GM19455 (cell line): ENCODE measurements around the gene TMEM43.

Experiments used
- ATAC-seq: cut with Tn5 transposase; IDR thresholded peaks from one replicate; pipeline ENCODE4 v1.9.1; 2021; ENCODE audit not compliant: unreplicated experiment

Gene TMEM43

DNA sequence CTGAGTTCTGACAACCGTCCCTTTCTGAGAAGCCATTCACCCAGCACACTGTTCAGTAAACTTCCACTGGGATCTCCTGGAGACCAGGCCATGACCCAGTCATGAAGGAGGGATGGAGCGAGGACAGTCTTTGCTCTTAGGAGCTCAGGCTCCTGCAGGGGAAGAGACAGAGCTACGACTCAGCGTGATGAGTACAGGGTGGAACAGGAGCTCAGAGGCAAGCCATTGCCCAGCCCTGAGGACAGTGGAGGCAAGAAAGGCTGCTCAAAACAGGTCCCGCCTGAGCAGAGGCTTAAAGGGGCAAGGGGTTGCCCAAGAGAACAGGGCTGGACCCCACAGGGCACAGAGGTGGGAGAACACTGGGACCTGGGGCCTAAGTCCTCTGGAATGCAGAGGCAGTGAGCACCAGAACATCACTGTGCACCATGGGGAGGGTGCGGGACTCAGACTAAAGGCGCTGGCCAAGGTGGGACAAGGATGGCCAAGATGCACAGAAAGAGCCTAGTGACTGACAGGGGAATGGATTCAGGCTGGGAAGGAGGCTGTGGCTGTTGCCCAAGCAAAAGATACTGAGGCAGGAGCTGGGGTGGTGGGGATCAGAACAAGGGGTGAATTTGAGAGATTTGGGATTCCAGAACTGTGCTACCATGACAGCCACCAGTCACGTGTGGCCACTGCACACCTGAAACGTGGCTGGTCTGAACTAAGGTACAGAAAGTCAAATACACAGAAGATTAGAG, 25.8 kb downstream of the TMEM43 start:
- ATAC-seq, result no peak

DNA sequence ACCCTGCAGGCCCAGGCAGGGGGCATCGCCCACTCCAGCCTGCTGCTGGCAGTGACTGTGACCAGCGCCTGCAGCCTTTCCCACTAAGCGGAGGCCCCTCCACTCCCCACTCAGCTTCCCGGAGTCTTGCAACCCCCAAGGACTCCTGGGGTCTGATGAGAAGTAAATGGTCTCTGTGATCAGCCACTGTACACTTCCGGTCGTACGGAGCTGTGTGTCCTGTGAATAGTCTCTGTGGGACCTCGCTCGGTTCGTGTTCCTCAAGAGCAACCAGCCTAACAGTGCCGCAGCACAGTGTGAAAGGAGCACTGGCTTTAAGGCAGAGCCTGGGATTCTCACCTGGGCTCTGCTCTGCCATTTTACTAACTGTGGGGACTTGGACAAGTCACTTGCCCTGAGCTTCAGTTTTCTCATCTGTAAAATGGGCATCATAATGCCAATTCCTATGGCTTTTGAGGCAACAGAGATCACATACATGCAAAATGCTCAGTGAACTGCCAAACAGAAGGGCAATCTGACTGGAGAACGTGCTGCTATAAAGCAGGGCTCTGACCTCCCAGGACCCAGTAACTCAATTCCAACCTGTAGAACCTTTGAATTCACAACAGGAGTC, 26.7 kb downstream of the TMEM43 start:
- no peak for ATAC-seq

DNA sequence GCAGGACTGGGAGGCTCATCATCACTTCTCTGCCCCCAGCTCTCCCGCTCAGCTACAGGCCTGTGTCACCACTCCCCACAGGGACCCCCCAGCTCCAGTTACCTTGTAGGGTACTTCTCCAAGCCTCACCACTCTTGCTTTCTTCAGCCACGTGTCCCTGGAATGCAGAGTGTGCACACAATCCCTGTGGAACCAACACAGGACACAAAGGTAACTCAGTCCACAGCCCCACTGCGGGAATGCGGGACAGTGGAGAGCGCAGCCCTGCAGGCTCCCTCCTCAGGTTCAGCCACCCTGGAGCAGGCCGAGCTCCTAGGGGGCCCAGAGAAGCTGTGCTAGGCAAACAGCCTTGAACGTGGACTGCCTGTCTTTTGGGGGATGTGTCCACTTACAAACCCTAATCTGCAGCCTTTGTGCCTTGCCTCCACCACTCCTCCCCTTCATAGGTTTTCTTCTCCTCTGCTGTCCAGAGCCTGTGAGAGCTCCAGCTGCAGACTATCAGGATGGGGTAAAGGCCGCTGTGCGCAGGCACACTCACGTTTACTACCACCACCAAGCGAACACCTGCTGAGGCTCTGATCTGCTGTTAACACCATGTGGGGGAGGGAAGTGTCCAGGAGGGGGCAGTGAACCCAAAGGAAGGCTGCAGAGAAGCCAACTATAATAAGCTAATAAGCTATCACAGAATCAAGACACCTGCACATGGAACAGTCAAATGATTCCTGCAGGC, 27.5 kb downstream of the TMEM43 start:
- no peak for ATAC-seq

DNA sequence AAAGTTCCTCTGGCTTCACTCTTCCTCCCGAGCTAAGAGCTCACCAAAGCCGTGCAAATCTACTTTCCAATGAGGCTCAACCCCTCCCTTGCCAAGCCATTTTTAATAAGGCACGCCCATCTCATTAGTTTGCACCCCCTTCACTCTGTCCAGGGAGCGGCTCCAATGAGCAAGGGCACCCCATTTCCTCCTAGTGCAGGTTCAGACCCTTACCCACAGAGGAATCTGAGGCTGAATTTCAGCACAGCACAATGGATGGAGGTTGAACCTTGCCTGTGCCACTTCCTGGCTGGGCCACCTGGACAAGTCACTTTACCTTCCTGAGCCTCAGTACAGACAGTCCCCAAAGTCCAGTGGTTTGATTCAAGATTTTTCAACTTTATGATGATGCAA, 28.1 kb downstream of the TMEM43 start:
- ATAC-seq, result no peak

DNA sequence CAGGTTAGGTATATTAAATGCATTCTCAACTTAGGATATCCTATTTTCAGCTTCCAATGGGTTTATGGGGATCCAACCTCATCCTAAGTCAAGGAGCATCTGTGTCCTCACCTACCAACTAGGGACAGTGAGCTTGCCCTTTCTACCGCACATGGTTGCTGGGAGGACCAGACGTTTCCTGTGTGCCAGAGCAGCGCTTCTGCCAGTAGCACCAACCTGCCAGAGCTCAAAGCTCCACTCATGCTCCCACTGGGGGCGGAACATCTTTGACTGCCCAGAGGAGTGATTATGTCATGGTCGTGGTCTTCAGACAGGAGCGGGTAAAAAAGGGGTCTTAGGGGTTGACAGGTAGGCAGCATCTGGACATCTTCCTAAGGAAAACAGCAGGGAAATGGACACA, 28.8 kb downstream of the TMEM43 start:
- no peak for ATAC-seq

DNA sequence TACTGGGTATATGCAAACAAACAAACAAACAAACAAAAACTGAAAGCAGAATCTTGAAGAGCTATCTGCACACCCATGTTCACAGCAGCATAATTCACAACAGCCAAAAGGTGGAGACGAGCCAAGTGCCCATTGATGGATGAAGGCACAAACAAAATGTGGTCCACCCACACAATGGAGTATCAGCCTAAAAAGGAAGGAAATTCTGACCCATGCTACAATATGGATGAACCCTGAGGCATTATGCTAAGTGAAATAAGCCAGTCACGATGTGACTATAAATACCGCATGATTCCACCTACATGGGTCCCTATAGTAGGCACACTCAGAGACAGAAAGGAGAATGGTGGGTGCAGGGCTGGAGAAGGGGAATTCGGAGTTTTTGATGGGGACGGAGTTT, 29.4 kb downstream of the TMEM43 start:
- ATAC-seq, result no peak

DNA sequence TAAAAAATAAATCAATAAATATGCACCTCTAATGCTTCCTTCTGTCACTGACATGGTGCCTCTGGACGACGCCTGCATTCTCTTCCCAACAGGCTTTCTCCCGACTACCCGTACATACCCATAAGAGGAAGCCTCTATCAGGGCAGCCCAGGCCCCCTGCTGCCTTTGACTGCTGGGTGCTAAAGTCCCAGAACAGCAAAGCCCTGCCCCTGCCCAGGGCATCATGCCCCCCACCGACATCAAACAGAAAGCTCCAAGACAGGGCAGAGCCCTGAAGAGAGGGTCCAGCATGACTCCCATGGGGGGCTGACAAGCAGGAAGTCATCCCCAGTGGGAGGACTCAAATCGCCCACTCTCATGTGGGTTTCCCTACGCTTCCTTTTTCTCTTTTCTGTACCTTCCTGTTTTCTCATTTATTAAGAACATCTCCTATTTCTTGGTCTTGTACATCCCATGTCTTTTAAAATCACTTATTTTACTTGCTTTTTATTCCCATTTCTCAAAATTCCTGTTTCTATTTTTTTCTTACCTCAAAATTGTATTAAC, 30.1 kb downstream of the TMEM43 start:
- no peak for ATAC-seq

DNA sequence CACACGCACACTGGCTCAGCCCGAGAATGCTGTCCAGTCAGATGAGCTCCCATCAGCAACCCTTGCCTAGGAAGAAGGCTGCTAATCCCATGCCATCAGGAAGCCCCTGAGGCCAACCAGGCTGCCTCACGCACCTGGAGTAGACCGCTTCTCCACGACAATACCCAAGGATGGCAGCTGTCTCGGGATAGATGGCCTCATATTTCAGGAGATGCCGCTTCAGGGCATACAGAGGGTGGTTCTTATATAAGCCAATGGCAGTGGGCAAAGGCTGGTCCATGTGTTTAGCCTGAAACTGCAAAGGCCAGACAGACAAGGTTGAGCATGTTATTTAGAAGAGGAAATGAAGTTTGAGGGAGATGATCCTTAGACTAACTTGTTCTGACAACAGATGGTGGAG, 31.3 kb downstream of the TMEM43 start:
- ATAC-seq, result no peak

DNA sequence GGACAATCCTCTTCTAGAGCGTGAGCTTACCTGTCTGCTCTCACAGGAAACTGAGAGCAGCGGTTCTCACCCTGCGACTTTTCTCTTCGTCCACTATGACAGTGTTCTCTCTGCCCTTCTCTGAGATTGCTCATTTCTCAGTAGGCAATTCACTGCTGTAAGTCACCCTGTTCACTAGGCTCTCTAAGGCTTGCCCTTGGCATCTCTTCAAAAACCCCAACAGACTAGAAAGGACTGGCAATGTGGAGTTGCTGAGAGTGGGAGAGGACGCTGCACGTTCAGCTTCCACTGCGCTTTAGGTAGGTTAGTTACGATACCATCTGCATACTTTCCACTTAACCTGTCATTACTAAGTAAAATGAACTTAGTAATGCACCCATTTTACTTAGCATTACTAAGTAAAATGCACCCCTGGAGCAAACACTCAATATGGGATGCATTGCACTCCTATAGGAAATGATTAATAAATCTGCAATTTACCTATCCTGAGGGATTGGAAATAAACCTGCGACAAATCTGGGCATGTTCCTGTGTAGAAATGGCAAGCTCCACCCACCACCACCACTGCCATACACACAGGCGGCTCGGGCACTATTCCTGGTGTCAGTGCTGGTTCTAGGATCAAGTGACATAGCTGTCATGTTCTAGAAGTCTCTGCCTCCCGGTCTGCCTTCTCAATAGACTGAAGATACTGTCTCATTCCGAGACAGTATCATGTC, 32.1 kb downstream of the TMEM43 start:
- no peak for ATAC-seq

DNA sequence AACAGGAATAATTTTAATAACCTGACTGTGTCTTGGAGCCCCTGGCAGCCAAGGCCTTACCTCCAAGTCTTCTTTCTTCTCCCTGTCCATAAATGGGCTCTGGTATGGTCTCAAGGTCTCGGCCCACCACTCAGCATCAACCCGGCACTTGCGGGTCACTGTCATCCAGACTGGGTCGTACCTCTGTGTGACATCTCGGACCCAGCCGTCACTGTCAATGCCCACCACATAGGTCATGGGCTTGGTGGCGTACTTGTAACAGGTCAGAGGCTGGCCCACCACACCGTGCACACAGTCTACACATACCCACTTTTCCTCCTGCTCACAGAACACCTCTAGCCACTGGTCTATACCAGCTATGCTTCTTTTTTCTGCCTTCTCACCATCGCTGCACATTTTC, 33.1 kb downstream of the TMEM43 start:
- no peak for ATAC-seq

DNA sequence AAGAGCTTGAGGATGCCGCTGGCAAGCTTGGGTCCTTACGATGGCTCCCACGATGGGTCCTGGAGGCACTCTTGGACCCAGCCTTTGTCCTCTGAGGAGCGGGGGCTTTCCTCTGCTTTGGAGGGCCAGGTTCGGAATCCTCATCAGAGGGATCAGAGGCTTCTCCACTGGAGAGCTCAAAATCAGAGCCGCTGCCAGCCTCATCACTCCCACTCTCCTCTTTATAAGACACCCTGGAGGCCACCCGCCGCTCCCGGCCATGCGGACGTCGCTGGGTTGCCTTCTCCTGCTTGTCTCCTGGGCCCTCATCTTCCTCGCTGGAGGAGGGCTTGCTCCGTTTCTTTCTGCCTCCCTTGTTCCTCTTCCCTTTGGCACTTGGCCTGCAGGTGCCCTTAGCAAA, 33.5 kb downstream of the TMEM43 start:
- ATAC-seq, result no peak

DNA sequence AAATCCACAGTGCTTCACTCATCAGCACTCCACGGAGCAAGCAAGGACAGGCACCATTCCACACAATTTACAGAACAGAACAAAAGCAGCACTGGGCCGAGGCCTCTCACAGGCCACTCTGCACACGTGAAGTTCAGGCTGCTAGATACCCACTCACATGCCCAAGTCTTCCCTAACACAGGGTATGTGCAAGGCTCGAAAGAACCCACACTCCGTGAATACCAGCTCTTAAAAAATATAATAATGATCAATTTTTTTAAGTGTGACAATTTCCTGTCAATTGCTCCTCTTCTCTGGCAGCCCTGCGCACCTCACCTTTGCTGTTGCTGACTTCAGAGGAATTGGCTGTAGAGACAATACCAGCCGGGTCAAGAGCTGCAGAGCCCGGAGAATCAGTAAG, 34.6 kb downstream of the TMEM43 start:
- no peak for ATAC-seq

DNA sequence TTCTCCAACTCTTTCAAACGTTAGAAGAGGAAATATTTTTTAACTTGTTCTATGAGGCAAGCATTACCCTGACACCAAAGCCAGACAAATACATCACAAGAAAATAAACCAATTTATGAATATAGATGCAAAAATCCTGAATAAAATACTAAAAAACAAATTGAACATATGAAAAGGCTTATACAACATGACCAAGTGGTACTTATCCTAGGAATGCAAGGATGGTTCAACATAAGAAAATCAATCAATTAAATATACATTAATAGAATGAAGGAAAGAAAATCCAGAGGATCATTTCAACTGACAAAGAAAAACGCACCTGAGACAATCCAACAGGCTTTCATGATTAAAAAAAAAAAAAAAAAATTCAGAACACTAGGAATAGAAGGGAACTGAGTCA, 36.4 kb downstream of the TMEM43 start:
- no peak for ATAC-seq

DNA sequence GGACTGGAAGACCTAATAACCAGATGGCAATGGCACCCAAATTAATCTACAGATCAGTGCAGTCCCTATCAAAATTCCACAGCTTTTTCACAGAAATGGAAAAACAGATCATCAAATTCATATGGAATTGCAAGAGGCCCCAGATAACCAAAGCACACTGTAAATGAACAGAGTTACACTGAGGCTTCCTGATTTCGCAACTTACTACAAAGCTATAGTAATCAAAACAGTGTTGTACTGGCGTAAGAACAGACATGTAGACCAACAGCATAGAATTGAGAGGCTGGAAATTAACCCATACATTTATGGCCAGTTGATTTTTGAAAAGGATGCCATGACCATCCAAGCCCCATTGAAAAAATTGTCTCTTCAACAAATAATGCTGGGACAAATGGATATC, 37.3 kb downstream of the TMEM43 start:
- no peak for ATAC-seq

DNA sequence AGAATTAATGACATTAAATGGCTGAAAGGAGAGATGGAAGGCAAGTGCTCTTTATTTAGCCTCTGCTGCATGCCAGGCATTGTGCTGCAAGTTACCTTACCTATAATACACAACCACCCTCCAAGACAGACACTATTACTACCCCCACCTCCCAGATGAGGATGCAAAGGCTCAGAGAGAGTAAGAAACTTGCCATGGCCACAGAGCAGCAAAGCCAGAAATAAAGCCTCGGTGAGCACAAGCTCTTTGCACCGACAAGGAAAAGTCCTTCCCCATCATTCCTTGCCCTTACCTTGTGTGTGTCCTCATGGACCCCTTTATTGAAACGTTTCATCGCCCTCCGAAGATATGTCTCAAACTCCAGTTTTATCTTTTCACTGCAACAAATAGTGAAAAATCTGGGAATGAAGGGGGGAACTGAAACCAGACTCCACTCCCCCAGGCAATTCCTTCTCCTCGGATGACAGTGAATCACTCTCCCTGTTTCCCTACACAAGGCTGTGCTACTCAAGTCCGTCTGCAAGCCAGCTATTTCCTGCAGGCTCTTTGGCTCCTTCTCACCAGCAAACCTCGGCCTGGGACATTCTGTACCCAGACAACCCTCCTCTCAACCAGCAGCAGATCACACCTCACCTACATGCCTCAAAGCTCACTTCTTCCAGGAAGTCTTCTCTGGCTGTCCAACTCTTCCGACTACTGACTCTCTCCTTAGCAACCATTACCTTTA, 42.2 kb downstream of the TMEM43 start:
- no peak for ATAC-seq

DNA sequence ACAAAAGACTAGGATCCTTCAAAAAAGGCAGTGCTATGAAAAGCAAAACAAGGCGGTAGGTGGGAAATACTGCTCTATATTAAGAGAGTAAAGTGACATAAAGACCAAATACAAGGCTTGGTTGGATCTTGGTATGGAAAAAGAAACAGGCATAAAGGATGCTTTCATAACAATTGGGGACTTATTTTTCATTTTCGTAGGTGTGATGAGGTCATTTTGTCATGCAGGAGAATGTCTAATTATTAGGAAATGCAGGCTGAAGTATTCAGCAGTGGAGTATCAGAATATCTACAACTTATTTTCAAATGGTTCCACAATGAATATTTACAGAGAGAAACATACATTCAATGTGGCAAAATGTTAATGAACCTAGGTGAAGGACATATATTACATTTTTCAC, 44.6 kb downstream of the TMEM43 start:
- no peak for ATAC-seq

DNA sequence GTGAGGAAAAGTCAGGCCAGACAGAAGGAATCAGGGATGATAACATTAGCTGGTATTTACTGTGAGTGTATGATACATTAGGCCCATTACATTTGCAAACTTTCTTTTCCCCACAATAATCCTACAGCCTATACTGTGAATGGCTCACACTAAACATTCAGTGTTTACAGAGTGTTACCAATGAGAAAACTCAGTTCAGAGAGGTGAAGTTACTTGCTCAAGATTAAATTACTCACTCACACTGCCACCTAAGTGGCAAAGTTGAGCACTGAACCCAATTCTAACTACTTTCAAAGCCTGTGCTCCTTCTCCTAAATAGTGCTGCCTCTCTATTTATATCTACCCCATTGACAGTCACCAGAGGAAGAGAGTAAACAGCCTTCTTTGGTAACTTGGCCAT, 45.0 kb downstream of the TMEM43 start:
- no peak for ATAC-seq

DNA sequence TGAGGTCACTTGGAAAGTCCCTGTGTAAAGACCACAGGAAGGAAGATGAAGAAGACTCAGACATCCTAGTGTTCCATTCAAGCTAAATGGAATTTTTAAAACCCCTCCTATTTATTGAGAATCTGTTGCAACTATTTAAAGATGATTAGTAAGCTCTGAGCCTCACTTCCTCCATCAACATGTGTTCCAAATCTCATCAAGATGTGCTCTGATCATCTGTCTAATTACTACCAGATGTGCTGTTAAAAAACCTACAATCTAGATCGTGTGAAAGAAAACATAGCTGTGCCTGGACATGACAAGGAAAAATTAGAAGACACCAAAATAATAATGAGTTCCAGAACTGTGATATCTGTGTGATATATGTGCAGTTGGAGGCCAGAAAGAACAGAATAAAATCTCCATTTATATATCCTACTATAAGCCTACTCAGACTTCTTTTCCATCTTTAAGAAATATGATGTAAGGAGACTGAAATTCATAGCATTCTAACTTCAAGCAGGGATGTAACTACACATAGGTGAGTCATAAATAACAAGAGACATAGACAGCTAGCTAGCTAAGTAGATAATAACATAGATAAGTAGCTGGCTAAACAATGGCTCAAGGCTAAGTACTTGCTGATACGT, 45.8 kb downstream of the TMEM43 start:
- no peak for ATAC-seq

DNA sequence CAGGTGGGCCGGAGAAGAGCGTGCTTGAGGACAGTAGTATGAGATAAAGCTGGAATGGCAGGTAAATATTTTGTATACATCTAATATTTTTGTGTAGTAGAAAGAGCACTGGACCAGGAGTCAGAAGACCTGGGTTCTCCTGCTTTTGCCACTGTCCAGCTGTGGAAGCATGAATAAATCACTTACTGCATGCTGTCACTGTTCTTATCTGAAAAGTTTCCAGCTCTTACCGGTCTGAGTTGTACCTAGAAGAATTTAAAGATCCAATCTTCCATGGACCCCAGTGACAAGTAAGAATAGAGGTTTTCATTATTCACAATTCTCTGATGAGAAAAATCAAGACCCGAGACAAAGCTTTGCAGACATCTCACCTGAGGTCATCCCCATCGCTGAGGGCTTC, 47.6 kb downstream of the TMEM43 start:
- ATAC-seq, result no peak

DNA sequence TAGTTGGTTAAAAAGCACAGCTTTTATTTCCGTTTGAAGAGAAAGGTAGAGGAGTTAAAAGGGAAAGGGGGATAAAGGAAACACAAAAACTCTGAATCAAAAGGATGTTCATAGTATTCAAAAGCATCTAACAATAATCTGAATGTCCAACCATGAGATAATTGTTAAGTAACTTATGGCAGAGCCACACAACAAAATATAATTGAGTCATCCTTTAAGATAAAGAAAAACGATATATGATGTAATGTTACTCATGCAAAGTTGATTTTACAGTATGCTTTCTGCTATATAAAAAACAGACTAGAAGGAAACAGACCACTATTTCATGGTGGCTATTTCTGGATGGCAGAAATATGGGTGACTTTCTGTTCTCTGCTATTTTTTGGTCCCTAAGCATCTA, 49.6 kb downstream of the TMEM43 start:
- ATAC-seq, result no peak
